RWPE1 (cell line): ENCODE measurements around the gene SLC6A3.

Experiments
- CTCF ChIA-PET: fragments of 350-600 bp; sonication (Branson Sonifier 250); formaldehyde crosslinking; extraction: SDS; loops from one replicate; lab custom pipeline; 2021; lab: Yijun Ruan, JAX
- POLR2A ChIA-PET: fragments of 400-600 bp; formaldehyde crosslinking; extraction: SDS; loops from one replicate; lab custom pipeline; 2020; ENCODE audit warnings: antibody characterized with exemption; ENCODE audit not compliant: low non-redundant PET; lab: Yijun Ruan, JAX
- DNase-seq: peaks from one replicate; pipeline ENCODE4 v3.0.0; 2012; ENCODE audit warnings: low spot score
- H3K27ac ChIP-seq: fragments of 450-650 bp; 2 replicates; pipeline ENCODE4 v1.5.1; 2017
- CTCF ChIP-seq: fragments of 450-650 bp; conservative IDR thresholded peaks from 2 replicates; pipeline ENCODE4 v1.5.1; 2017; ENCODE audit warnings: low read depth, mild to moderate bottlenecking

SLC6A3 gene

GRCh38 chr5:1488882-1489680 lies 43.8 kb upstream of the SLC6A3 start:
- peak; percentile 38 for DNase-seq
- peak overlapping the region; percentile 17 for H3K27ac ChIP-seq
- TF ChIP-seq CTCF, result no peak
- CTCF ChIA-PET, result interaction anchor here (0.6 kb wide), 1 partner anchor 542 kb away, joined by 3 read pairs; no protein-coding TSS in a partner anchor
- POLR2A ChIA-PET, result no interaction called here

- H3K27ac ChIP-seq, result no peak overlapping the region; the same call in 1 of the 2 replicates
- DNase-seq, result no peak
- TF ChIP-seq CTCF, result no peak
- ChIA-PET CTCF (no interaction called here), POLR2A (no interaction called here)
Observed at GRCh38 chr5:1487079-1487764, 42.0 kb upstream of the SLC6A3 start.

- no peak for TF ChIP-seq CTCF
- ChIA-PET POLR2A (no interaction called here), CTCF (no interaction called here)
- no peak overlapping the region for H3K27ac ChIP-seq
- no peak for DNase-seq
Observed at GRCh38 chr5:1486271-1486670, 41.0 kb upstream of the SLC6A3 start.

GRCh38 chr5:1485579-1486118 lies 40.4 kb upstream of the SLC6A3 start:
- TF ChIP-seq CTCF, result no peak
- DNase-seq, result no peak
- H3K27ac ChIP-seq, result peak overlapping the region; percentile 75; the same call in 1 of the 2 replicates
- POLR2A ChIA-PET, result no interaction called here
- CTCF ChIA-PET, result no interaction called here

- ChIA-PET CTCF (no interaction called here), POLR2A (no interaction called here)
- peak overlapping the region; percentile 75 for H3K27ac ChIP-seq
Observed at GRCh38 chr5:1484730-1485578, 39.7 kb upstream of the SLC6A3 start.

More at GRCh38 chr5:1484730-1485578, 39.7 kb upstream of the SLC6A3 start:
- no peak for DNase-seq
- no peak for TF ChIP-seq CTCF
